Choroid plexus epithelial cell (primary cell): Measurements from ENCODE around the gene MAB21L3.

Experiments
- DNase-seq: peaks from one replicate; pipeline ENCODE4 v3.0.0-alpha.2; 2010; ENCODE audit warnings: low read depth
- H3K4me3 ChIP-seq: 2 replicates; pipeline ENCODE4 v1.5.1; 2011; ENCODE audit warnings: low read depth, mild to moderate bottlenecking, control low read depth, low read length, moderate library complexity
- TF ChIP-seq, protein P1 (sequence below): conservative IDR thresholded peaks from 2 replicates; pipeline ENCODE4 v1.5.1; 2011; ENCODE audit warnings: low read depth, mild to moderate bottlenecking, control low read depth, inconsistent platforms, low read length, moderate library complexity

MAB21L3 gene

DNA sequence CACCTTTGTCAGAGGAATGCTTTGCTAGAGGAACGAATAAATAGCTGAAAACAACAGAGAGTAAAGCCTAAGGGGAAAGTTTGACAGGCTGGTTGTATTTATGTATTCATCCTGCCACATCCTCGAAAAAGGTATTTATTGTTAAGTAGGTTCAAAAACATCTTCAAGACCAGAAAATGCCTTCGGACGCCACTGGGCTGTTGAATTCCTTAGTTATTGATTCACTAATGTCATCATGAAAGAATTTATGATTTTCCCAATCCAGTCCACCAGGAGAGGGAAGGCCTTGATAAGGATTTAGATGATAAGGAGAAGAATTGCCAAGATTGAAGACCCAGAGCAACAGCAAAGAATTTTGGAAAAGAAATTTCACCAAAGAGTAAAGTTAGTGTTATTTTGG, 35.2 kb upstream of the MAB21L3 start:
- no peak for DNase-seq
- TF ChIP-seq, protein P1, sequence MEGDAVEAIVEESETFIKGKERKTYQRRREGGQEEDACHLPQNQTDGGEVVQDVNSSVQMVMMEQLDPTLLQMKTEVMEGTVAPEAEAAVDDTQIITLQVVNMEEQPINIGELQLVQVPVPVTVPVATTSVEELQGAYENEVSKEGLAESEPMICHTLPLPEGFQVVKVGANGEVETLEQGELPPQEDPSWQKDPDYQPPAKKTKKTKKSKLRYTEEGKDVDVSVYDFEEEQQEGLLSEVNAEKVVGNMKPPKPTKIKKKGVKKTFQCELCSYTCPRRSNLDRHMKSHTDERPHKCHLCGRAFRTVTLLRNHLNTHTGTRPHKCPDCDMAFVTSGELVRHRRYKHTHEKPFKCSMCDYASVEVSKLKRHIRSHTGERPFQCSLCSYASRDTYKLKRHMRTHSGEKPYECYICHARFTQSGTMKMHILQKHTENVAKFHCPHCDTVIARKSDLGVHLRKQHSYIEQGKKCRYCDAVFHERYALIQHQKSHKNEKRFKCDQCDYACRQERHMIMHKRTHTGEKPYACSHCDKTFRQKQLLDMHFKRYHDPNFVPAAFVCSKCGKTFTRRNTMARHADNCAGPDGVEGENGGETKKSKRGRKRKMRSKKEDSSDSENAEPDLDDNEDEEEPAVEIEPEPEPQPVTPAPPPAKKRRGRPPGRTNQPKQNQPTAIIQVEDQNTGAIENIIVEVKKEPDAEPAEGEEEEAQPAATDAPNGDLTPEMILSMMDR = no peak
- H3K4me3 ChIP-seq = no peak overlapping the region

DNA sequence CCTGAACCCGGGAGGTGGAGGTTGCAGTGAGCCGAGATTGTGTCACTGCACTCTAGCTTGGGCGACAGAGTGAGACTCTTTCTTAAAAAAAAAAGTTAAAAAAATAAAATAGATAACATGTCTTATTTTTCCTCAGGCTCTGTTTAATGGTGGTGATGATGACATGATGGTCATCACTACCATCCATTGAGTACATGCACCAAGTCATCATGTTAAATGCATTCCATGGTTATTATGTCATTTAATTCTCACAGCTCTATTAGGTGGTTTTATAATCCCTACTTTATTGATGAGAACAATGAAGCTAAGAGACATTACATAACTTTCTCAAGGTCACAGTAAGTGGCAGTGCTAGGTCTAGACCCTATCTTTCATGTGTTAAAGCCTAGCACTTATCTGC, 34.4 kb upstream of the MAB21L3 start:
- TF ChIP-seq, protein P1 = no peak
- H3K4me3 ChIP-seq = no peak overlapping the region
- DNase-seq = no peak

DNA sequence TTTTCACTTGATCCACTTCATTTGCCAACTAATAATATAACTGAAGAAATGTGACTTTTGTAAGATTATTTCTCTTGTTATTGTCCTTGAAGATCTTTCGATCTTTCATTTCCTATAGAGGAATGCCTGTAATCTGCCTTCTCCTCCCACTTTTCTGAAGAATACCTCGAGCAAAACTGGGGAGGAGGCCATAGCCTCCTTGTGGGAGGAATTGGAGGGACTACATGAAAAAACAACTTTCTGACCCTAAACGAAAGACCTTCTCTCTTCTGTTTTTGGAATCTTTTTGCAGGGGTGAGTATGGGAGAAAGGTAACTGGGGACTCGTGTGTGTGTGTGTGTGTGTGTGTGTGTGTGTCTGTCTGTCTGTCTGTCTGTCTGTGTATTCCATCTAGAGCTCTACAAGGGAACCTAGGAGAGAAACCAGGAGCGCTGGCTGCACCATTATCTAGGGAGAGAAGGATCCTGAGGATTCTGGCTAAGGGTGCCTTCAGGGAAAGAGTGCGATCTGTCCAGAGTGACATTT, 32.4 kb upstream of the MAB21L3 start:
- no peak overlapping the region for H3K4me3 ChIP-seq
- TF ChIP-seq, protein P1 = no peak
- DNase-seq = no peak

DNA sequence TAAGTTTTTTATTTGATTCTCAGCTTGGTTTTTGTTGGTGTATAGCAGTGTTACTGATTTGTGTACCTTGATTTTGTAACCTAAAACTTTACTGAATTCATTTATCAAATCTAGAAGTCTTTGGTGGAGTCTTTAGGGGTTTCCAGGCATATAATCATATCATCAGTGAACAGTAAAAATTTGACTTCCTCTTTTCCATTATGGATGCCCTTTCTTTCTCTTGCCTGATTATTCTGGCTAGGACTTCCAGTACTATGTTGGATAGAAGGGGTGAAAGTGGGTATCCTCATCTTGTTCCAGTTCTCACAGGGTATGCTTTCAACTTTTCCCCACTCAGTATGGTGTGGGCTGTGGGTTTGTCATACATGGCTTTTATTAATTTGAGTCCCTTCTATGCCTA, 23.6 kb upstream of the MAB21L3 start:
- TF ChIP-seq, protein P1 = no peak
- no peak for DNase-seq
- no peak overlapping the region for H3K4me3 ChIP-seq

DNA sequence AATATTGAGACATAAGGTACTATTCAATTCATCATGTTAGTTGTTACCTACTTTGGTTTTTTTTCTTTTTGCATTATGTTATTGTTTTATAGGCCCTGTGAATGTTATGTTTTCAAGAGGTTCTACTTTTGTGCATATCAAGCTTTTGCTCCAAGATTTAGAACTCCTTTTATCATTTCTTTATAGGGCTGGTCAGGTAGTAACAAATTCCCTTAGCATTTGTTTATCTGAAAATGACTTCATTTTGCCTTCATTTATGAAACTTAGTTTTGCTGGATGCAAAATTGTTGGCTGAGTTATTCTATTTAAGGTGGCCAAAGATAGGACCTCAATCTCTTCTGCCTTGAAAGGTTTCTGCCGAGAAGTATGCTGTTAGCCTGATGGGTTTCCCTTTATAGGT, 21.3 kb upstream of the MAB21L3 start:
- no peak overlapping the region for H3K4me3 ChIP-seq
- TF ChIP-seq, protein P1 = no peak

DNA sequence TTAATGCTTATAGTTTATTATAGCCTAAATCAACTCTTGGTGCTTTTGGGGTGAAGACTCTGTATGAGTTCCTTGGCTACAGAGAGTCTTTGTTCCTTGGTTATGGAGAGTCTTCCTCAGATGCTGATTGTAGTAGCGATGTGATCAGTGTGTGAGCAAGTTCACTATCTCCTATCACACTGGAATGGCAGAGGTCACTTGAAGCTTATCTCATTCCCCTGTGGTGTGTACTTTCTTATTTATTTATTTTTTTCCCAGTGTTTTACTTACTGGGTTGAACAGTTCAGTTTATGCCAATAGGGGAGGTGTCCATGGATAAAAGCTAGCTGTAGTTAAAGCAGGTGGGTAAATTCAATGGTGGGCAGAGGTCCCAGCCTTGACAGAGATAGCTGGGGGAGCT, 20.1 kb upstream of the MAB21L3 start:
- TF ChIP-seq, protein P1 = no peak

More for the DNA sequence above, 21.3 kb upstream of the MAB21L3 start:
- DNase-seq = no peak

DNA sequence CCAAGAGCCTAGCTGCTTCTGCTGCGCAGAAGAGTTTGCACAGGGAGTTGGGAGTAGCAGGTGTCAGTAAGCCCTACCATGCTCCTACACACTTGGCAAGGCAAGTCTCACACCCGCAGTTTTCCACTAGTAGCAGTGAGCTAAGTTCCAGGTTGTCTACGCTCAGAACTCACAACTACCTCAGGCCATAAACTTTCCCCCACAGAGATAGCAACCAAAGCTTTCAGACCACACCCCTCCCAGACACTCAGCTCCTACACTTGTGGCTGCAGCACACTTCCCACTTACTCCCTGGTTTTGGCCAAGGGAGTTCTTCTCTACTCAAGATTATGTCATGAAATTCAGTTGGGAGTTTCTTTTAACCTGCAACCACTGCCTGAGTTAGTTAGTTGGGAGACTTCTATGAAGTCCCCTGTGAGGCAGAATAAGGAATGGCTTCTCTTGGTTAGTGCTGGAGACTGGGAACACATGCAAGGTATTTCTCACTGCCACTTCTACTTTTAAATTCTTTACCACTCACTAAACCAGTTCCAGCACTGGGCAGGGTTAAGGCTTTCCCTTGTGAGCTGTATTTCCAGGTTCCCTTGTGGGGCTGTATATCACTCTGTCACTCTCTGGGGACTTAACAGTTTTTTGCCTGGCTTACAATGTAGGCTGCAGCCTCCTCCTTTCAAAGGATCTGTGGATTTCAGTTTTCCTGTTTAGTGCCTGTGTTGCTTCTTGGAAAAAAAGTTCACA, 18.3 kb upstream of the MAB21L3 start:
- TF ChIP-seq, protein P1 = no peak
- no peak overlapping the region for H3K4me3 ChIP-seq
- DNase-seq = no peak

More for the DNA sequence above, 20.1 kb upstream of the MAB21L3 start:
- DNase-seq = no peak
- H3K4me3 ChIP-seq = no peak overlapping the region
